C4-2B (cell line): Measurements from ENCODE around the gene SEPTIN8.
A peak's percentile ranks its signal among the peaks of the same experiment; 100 is the strongest.

Experiments used
- H3K27ac ChIP-seq: fragments of 450-650 bp; 2 replicates; pipeline ENCODE4 v1.5.1; 2017
- CTCF ChIP-seq: fragments of 450-650 bp; conservative IDR thresholded peaks from 2 replicates; pipeline ENCODE4 v1.5.1; 2017; ENCODE audit warnings: mild to moderate bottlenecking
- ZFX ChIP-seq: fragments of 450-650 bp; IDR thresholded peaks from 2 replicates; pipeline ENCODE4 v1.6.1; 2017

SEPTIN8 gene

GRCh38 chr5:132760601-132761317 is 16.3 kb downstream of the SEPTIN8 start:
- no peak overlapping the region for H3K27ac ChIP-seq
- TF ChIP-seq ZFX: no peak
- TF ChIP-seq CTCF: no peak

- TF ChIP-seq ZFX: no peak
- no peak for TF ChIP-seq CTCF
- no peak overlapping the region for H3K27ac ChIP-seq
Observed at GRCh38 chr5:132760049-132760420, 17.0 kb downstream of the SEPTIN8 start.

GRCh38 chr5:132759114-132760048 is 17.7 kb downstream of the SEPTIN8 start:
- peak overlapping the region; percentile 41 for H3K27ac ChIP-seq
- TF ChIP-seq CTCF: no peak
- peak; percentile 40; the same call in 1 of the 2 replicates for TF ChIP-seq ZFX

GRCh38 chr5:132758451-132758850 is 18.6 kb downstream of the SEPTIN8 start:
- no peak for TF ChIP-seq ZFX
- TF ChIP-seq CTCF: no peak
- no peak overlapping the region; the same call in 1 of the 2 replicates for H3K27ac ChIP-seq

- H3K27ac ChIP-seq: no peak overlapping the region
- no peak for TF ChIP-seq ZFX
- no peak for TF ChIP-seq CTCF
Observed at GRCh38 chr5:132756542-132756941, 20.5 kb downstream of the SEPTIN8 start.

GRCh38 chr5:132754947-132755346 is 22.1 kb downstream of the SEPTIN8 start:
- no peak overlapping the region for H3K27ac ChIP-seq
- TF ChIP-seq ZFX (no peak), CTCF (no peak)

- TF ChIP-seq CTCF (no peak), ZFX (no peak)
- no peak overlapping the region for H3K27ac ChIP-seq
Observed at GRCh38 chr5:132754111-132754510, 22.9 kb downstream of the SEPTIN8 start.
